Fibroblast of lung (primary cell): ENCODE results near the gene GOLGA5.

Source experiments
- EZH2 ChIP-seq: IDR thresholded peaks from 2 replicates; pipeline ENCODE4 v1.5.1; 2012; ENCODE audit warnings: low read length, control low read depth, mild to moderate bottlenecking; ENCODE audit errors: missing control alignments
- TF ChIP-seq, protein P1 (sequence below), 2 donors: IDR thresholded peaks in 1 of 2; conservative IDR thresholded peaks in 1 of 2; 1 replicate in 1 of 2; 2 replicates in 1 of 2; pipeline ENCODE4 v1.5.1; 2011 to 2012; ENCODE audit warnings: low read length in 2 of 2, control low read depth in 1 of 2, inconsistent platforms in 1 of 2, low read depth in 1 of 2, mild to moderate bottlenecking in 1 of 2

GRCh38 chr14:92759300-92759678, 34.8 kb upstream of the GOLGA5 start:
- TF ChIP-seq, protein P1, sequence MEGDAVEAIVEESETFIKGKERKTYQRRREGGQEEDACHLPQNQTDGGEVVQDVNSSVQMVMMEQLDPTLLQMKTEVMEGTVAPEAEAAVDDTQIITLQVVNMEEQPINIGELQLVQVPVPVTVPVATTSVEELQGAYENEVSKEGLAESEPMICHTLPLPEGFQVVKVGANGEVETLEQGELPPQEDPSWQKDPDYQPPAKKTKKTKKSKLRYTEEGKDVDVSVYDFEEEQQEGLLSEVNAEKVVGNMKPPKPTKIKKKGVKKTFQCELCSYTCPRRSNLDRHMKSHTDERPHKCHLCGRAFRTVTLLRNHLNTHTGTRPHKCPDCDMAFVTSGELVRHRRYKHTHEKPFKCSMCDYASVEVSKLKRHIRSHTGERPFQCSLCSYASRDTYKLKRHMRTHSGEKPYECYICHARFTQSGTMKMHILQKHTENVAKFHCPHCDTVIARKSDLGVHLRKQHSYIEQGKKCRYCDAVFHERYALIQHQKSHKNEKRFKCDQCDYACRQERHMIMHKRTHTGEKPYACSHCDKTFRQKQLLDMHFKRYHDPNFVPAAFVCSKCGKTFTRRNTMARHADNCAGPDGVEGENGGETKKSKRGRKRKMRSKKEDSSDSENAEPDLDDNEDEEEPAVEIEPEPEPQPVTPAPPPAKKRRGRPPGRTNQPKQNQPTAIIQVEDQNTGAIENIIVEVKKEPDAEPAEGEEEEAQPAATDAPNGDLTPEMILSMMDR (conservative IDR thresholded peaks at IDR 0.05 in 1 of 2, IDR thresholded peaks at IDR 0.05 in 1 of 2; ENCODE audit: low read depth in 1 of 2, low read length in 2 of 2) = no peak
- no peak for TF ChIP-seq EZH2
